Gastrocnemius medialis (tissue), 4 donors: ENCODE measurements around the gene CRTAC1. TPM values are rescaled to one million over a fixed set of nuclear protein-coding genes. Genes with fewer than 3 reads are reported as not detected.

Source experiments
- ATAC-seq, 2 donors: fragments of 150-250 bp; one replicate each; pipeline ENCODE4 v1.9.1; 2016
- DNase-seq, 2 donors: peaks; one replicate each; pipeline ENCODE4 v3.0.0-alpha.2; 2019
- H3K27ac ChIP-seq, 4 donors: fragments of 200-600 bp; sonication (generic); 1 replicate in 1 of 4; 2 replicates in 3 of 4; pipeline ENCODE4 v1.5.1; 2016 to 2018; ENCODE audit warnings: mild to moderate bottlenecking in 2 of 4, moderate library complexity in 1 of 4
- H3K27me3 ChIP-seq, 3 donors: fragments of 200-600 bp; sonication (generic) in 2 of 3; 1 replicate in 1 of 3; 2 replicates in 2 of 3; pipeline versions ENCODE4 v1.5.1 to v1.6.0; 2016 to 2019; ENCODE audit warnings: mild to moderate bottlenecking in 1 of 3, moderate library complexity in 1 of 3
- H3K36me3 ChIP-seq, 2 donors: fragments of 200-600 bp; sonication (generic) in 1 of 2; one replicate each; pipeline ENCODE4 v1.5.1; 2017 to 2018
- H3K4me1 ChIP-seq, 2 donors: fragments of 200-600 bp; sonication (generic) in 1 of 2; one replicate each; pipeline ENCODE4 v1.5.1; 2016 to 2017; ENCODE audit warnings: mild to moderate bottlenecking in 2 of 2
- H3K4me3 ChIP-seq, 4 donors: fragments of 200-600 bp; sonication (generic) in 3 of 4; 1 replicate in 1 of 4; 2 replicates in 3 of 4; pipeline ENCODE4 v1.5.1; 2016 to 2019; ENCODE audit warnings: mild to moderate bottlenecking in 2 of 4
- H3K9me3 ChIP-seq, 3 donors: fragments of 200-600 bp; sonication (generic) in 2 of 3; 1 replicate in 1 of 3; 2 replicates in 2 of 3; pipeline ENCODE4 v1.5.1; 2016 to 2019
- CTCF ChIP-seq, 5 experiments: fragments of 450-650 bp in 3 of 5; fragments of 200-600 bp in 2 of 5; sonication (generic) in 2 of 5; IDR thresholded peaks in 4 of 5; conservative IDR thresholded peaks in 1 of 5; 1 replicate in 4 of 5; 2 replicates in 1 of 5; pipeline ENCODE4 v1.5.1; 2016 to 2019; ENCODE audit warnings: antibody characterized with exemption in 5 of 5, mild to moderate bottlenecking in 3 of 5, moderate library complexity in 3 of 5
- POLR2A ChIP-seq, 2 donors: fragments of 450-650 bp; IDR thresholded peaks; one replicate each; pipeline ENCODE4 v1.6.1; 2017; ENCODE audit warnings: antibody characterized with exemption in 2 of 2, mild to moderate bottlenecking in 2 of 2, moderate library complexity in 2 of 2
- in situ Hi-C, 4 donors: fragments of 200-750 bp; cut with MboI; loops; one replicate each; pipeline versions ENCODE4 v1.15.0 to v1.8.0; 2017; ENCODE audit warnings: low sequenced_read_pairs in 4 of 4
- intact Hi-C: fragments of 100-400 bp; cut with DNase I; formaldehyde crosslinking; loops from one replicate; pipeline ENCODE4 v1.15.1; 2023; ENCODE audit warnings: low total_unique reads
- total RNA-seq, 4 donors: library from RNA; depleted of rRNA; stranded (reverse); fragments of >200 nt; gene quantifications; one replicate each; pipeline versions ENCODE4 v1.1.0 to v1.2.3, GENCODE V29; 2016

Gene CRTAC1
- total RNA-seq, 4 donors from 2014 or later: 0.16 to 3.9 (median 0.56) TPM; not detected in 1

GRCh38 chr10:97879241-97879640 lies 151.2 kb downstream of the CRTAC1 start:
- no peak for DNase-seq
- no peaks in the 10 kb centered on the region for H3K4me1 ChIP-seq
- no peaks in the 10 kb centered on the region for H3K27me3 ChIP-seq
- intact Hi-C loops: no loop called here
- in situ Hi-C loops: no loop called here
- no peaks in the 10 kb centered on the region for H3K36me3 ChIP-seq
- no peak for ATAC-seq
- H3K4me3 ChIP-seq: no peak overlapping the region
- no peaks in the 10 kb centered on the region for H3K9me3 ChIP-seq
- H3K27ac ChIP-seq: no peak overlapping the region
- TF ChIP-seq CTCF (IDR thresholded peaks at IDR 0.05 in 4 of 5, conservative IDR thresholded peaks at IDR 0.05 in 1 of 5) (no peak), POLR2A (IDR thresholded peaks at IDR 0.05) (no peak)

- DNase-seq (no peak), ATAC-seq (no peak)
- no peaks in the 10 kb centered on the region for H3K4me1 ChIP-seq
- H3K27ac ChIP-seq: no peak overlapping the region
- intact Hi-C loops: no loop called here
- no peaks in the 10 kb centered on the region for H3K27me3 ChIP-seq
- H3K9me3 ChIP-seq: no peaks in the 10 kb centered on the region
- H3K4me3 ChIP-seq: no peak overlapping the region
- no peak for TF ChIP-seq POLR2A (IDR thresholded peaks at IDR 0.05)
- no peak for TF ChIP-seq CTCF (IDR thresholded peaks at IDR 0.05 in 4 of 5, conservative IDR thresholded peaks at IDR 0.05 in 1 of 5)
- H3K36me3 ChIP-seq: no peaks in the 10 kb centered on the region
- in situ Hi-C loops: no loop called here
Observed at GRCh38 chr10:97876402-97876801, 154.0 kb downstream of the CRTAC1 start.

DNA sequence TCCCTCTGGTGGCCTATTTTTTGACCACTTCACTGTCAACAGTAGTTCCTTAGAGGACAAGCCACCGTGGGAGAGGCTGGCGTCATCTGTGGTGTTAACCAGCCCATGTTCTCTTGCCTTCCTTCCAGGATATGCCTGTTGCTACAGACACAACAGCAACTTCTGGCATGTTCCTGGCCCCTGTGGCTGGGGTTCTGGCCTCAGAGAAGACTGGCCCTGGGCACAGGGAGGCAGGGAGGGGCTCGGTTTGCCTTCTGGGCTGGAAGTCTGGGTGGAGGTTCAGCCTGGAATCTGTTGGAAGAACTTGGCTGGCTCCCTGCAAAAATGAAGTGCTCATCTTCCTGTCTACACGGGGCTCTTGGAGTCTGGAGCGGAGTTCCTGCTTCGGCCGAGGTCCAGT lies 155.0 kb downstream of the CRTAC1 start:
- Histone ChIP-seq H3K4me1 (no peaks in the 10 kb centered on the region), H3K4me3 (no peak overlapping the region), H3K9me3 (no peaks in the 10 kb centered on the region), H3K36me3 (no peaks in the 10 kb centered on the region), H3K27me3 (peaks cover 0 to 4% (median 0%) of the 10 kb centered on the region in 3 donors), H3K27ac (no peak overlapping the region)
- ATAC-seq: no peak
- in situ Hi-C loops: no loop called here
- TF ChIP-seq POLR2A (IDR thresholded peaks at IDR 0.05) (no peak), CTCF (IDR thresholded peaks at IDR 0.05 in 4 of 5, conservative IDR thresholded peaks at IDR 0.05 in 1 of 5) (no peak)
- DNase-seq: no peak
- intact Hi-C loops: no loop called here

DNA sequence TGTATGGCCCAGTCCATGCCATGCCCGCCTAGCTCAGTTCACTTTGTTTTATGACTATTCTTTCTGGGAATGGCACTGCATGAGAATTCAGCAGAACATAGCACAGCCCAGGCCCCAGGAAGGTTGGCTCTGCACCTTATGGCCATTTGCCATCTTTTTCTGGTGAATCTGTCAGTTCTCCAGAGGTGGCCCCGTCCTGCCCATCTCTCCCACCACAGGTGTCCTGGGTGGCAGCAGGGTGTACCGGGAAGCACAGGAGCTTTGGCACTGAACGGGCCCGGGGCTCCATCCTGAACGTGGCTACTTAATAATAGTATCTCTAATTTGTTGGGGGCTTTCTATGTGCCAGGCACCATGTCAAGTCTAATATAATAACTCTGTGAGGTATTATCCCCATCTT lies 156.1 kb downstream of the CRTAC1 start:
- H3K27me3 ChIP-seq: peaks cover 0 to 4% (median 0%) of the 10 kb centered on the region in 3 donors
- ATAC-seq (no peak), DNase-seq (no peak)
- intact Hi-C loops (no loop called here), in situ Hi-C loops (loop anchor here in 3 of 4 donors (5.0 kb wide), 1 partner anchor 82 kb away; no protein-coding TSS in a partner anchor)
- no peaks in the 10 kb centered on the region for H3K9me3 ChIP-seq
- no peak overlapping the region for H3K4me3 ChIP-seq
- H3K4me1 ChIP-seq: no peaks in the 10 kb centered on the region
- no peak overlapping the region for H3K27ac ChIP-seq
- TF ChIP-seq CTCF (IDR thresholded peaks at IDR 0.05 in 4 of 5, conservative IDR thresholded peaks at IDR 0.05 in 1 of 5) (no peak), POLR2A (IDR thresholded peaks at IDR 0.05) (no peak)
- H3K36me3 ChIP-seq: no peaks in the 10 kb centered on the region

GRCh38 chr10:97873569-97873968 lies 156.9 kb downstream of the CRTAC1 start:
- ATAC-seq (no peak), DNase-seq (no peak)
- no peaks in the 10 kb centered on the region for H3K36me3 ChIP-seq
- H3K4me3 ChIP-seq: no peak overlapping the region
- TF ChIP-seq CTCF (IDR thresholded peaks at IDR 0.05 in 4 of 5, conservative IDR thresholded peaks at IDR 0.05 in 1 of 5) (no peak), POLR2A (IDR thresholded peaks at IDR 0.05) (no peak)
- peaks cover 0 to 4% (median 0%) of the 10 kb centered on the region in 3 donors for H3K27me3 ChIP-seq
- peaks cover 4 to 6% of the 10 kb centered on the region in 2 donors for H3K4me1 ChIP-seq
- no peak overlapping the region for H3K27ac ChIP-seq
- intact Hi-C loops (no loop called here), in situ Hi-C loops (loop anchor here in 3 of 4 donors (5.0 kb wide), 1 partner anchor 81 kb away; no protein-coding TSS in a partner anchor)
- H3K9me3 ChIP-seq: no peaks in the 10 kb centered on the region
